Fibroblast of skin of left biceps (primary cell): ENCODE results near the gene ARPC1A.
"Not testable (repeated sequence)": the region's sequence is repeated elsewhere in the genome, so short reads cannot be mapped to it uniquely, and the experiment has no call there.

ENCODE experiments used
- DNase-seq, 2 experiments: peaks; one replicate each; pipeline ENCODE4 v3.0.0-alpha.2; 2013; ENCODE audit warnings: low read depth in 2 of 2

ARPC1A gene

DNA sequence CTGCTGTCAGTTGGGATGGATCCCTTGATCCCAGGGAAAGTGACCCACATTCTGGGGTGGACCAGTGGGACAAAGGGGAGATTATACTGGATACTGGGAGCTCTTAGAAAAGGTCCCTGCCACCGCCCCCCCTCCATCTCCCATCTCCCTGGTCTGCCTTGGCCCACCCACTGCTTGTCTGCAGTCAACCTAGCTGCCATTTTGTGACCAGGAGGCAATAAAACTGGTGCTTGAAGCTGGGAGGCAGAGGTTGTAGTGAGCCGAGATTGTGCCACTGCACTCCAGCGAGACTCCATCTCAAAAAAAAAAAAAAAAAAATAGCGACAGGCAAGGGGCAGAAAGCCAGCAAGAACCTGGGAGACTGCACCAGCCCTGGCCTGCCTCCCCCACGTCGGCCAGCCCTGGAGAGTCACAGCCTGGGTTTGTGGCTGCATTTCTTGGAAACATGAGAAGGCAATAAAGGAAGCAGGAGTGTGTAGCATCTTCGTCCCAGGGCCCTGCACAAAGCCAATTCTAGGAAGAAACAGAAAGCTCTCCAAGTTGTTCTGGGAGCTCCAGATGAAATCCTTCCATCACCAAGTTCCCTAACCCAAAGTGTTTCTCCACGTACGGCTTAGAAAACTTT, 44.2 kb downstream of the ARPC1A start:
- DNase-seq = no peak

GRCh38 chr7:99371376-99371920, 45.8 kb downstream of the ARPC1A start:
- DNase-seq = no peak

- DNase-seq = no peak
Measured at GRCh38 chr7:99372275-99373090, 46.8 kb downstream of the ARPC1A start.

GRCh38 chr7:99373091-99374066, 47.7 kb downstream of the ARPC1A start:
- no peak for DNase-seq

DNA sequence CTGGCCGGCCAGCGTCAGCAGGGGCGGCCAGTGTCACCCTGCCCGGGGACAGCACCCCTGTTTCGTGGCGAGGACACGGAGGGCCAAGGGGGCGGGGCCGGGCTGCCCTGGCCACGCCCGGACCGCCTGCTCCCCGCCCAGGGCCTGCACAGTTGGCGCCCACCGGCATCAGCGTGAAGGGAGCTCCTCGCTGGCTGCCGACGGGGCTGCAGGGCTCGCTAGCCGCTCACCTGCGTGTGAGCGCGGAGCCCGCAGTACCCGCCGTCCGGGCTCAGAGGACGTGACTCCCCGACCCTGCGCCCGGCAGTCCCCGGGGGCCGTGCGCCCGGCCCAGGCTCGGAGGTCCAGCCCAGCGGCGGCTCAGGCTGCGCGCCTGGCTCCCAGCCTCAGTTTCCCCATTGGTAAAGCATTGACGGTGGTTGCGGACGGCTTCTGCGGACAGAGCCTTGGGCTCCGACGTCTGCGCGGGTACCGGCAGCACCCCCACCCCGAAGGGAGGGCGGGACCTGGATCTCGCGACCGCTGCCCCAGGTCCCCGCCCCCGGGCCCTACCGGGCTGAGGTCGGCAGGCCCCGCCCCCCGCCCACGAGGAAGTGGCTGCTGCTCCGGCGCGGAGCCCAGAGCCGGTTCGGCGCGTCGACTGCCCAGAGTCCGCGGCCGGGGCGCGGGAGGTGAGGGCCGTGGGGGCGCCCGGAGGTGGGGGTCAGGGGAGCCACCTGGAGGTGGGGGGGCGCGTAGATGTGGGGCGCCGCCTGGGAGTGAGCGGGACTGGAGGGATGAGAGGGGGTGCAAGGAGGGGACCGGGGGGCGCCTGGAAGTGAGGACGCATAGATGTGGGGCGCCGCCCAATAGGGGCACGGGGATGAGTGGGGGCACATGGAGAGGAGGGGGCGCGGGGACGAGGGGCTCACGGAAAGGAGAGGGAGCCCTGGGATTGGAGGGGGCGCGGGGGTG, 48.7 kb downstream of the ARPC1A start, which contains the start of gene ARPC1B:
ARPC1B (plus strand) TSS at position 620 of the 954 bp plus-strand sequence. CDS start 10,985 bp downstream, outside the sequence.
- DNase-seq = no peak

GRCh38 chr7:99375070-99375807, 49.5 kb downstream of the ARPC1A start:
- DNase-seq = no peak

DNA sequence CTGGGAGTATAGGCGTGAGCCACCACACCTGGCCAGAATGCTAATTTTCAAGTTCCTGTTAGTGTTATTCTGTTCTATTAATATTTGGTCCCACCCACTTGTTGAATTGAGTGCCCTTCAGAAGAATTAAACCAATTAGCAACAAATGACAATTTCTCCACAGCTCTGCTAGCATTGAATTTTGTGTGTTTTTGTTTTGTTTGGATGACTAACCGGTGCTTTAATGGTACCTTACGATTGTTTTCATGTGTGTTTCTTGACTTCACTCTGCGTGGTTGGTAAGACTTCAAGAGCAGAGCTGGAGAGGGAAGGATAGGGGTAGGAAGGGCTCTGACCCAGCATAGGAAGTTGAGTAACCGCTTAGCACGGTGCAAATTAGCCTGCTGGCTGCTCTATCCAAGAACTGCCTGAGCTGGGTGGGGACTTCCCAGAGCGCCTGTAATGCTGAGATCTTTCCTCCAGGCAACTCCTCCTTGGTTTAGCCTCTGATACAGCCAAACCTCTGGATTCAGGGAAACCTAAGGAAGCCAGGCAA, 53.4 kb downstream of the ARPC1A start:
- peak; percentile 57 to 59 for DNase-seq

- DNase-seq = not testable (repeated sequence)
Measured at GRCh38 chr7:99379693-99380031, 54.0 kb downstream of the ARPC1A start.

DNA sequence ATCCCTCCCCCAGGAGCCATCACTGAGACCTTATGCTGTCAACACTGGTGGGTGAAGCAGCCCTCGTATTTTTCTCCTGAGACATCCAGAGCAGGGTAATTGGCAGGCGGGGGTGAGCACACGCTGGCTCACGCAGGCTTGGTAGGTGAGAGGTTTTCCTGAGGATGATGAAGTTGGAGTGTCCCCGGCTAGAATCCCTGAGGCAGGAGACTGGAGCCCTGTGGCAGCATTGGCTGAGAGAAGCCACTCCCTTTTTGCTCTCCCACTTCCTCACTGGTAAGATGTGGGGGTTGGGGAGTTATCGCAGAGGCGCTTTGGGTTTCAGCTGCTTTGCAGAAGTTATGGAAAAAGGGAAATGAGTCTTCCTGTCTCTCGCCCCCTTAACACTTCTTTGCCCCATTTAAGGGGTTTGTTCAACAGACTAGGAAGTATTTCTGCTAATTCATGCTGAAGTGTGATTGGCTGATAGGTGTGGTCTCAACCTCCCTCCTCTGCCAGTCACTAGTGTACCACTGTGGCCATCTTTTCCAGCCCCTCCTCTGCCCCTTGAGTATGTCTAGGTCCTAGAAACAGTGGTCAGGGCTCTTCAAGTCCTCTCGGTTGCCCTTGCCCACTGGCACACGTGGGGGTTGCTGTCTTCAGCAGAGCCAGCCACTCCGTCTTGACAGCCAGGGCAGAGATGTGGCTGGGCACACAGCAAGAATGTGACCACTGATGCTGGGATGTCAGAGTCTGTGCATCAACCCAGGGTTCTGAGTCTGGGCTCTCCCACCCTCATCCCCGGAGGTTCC, 54.5 kb downstream of the ARPC1A start:
- no peak for DNase-seq

DNA sequence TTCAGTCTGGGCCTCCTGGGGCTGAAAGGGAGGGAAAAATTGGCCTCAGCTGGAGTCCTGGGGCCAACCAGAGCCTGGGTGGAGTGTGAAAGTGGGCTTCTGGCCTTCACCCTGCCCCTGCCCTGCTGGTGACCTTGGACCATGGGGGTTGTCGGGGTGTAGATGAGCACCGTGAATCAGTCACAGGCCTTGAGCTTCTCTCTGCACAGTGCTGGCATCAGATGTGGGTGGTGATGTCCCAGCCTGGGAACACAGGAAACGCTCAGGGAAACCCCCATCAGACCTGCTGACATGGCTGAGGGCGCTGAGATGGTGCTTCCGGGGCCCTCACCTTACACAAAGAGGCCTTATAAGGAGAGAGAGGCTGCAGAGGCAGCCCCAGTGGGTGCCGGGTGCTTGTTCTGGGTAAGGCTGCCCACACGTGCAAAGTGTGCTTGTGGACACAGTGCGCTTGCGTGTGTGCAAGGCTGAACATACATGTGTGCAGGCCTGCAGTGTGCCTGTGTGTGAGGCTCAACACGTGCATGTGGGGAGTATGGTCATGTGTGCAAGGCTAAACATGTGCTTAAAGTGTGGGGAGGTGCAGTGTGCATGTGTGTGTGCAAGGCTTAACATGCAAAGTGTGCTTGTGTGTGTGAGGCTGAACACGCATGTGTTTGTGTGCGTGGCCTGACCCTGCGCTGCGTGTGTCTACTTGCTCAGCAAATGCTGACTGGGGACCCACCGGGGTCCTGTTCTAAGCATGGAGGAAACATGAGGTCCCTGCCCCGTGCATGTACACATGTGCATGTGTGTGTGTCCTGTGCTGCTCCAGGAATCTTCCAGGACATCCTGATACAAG, 55.3 kb downstream of the ARPC1A start:
- DNase-seq = no peak

DNA sequence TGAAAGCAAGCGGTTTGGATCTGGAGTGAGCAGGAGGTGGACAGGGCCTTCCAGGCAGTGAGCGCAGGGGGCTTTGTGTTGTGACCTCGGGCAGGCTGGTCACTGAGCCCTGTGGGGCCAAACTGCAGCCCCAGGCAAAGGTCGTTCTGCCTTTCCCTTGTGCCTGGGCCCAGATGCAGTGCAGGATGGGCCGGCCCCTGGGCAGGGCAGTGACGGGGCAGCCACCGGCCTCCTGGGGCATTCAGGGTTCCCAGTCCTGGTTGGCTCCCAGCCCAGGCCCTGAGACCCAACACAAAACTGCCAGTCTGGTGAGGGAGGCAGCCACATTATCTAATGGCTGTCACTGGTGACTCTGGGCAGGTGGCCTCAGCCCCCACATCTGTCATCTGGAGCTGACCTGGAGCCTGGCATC, 56.0 kb downstream of the ARPC1A start:
- DNase-seq = no peak

DNA sequence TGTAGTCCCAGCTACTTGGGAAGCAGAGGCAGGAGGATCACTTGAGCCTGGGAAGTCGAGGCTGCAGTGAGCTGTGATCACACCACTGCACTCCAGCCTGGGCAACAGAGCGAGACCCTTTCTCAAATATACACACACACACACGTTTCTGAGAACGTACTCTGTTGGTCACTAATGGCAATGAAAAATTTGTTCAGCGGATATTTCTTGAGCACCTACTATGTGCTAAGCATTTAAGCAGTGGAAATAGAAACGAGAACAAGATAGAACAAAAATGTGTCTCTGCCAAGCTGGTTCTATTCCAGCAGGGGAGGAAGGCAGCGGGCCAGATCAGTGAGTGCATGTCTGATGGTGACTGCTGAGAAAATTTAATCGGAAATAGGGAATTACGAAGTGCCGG, 57.5 kb downstream of the ARPC1A start:
- no peak for DNase-seq

DNA sequence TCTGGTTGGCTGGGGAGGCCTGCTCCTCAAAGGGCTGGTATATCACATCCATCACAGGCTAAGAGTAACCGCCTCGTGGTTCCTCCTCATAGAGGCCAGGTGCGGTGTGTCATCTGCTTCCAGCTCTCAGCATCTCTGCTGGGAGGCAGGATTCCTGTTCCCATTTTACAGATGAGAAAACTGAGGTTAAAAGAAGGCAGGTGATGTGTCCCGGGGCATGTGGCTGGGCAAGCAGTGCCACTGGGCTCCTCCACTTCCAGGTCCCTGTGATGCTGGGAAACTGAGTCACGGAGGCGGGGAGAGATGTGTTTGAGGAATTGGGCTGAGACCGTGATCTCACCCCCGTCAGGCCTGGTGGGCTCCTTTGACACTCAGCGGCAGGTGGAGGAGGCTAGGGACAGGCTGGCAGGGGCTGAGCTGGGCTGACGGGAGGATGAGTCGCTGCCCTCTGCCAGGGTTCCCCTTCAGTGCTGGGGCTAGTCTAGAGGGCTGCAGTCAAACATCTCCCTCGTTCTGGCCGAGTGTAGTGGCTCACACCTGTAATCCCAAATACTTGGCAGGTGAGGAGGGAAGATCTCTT, 58.2 kb downstream of the ARPC1A start:
- DNase-seq = no peak

DNA sequence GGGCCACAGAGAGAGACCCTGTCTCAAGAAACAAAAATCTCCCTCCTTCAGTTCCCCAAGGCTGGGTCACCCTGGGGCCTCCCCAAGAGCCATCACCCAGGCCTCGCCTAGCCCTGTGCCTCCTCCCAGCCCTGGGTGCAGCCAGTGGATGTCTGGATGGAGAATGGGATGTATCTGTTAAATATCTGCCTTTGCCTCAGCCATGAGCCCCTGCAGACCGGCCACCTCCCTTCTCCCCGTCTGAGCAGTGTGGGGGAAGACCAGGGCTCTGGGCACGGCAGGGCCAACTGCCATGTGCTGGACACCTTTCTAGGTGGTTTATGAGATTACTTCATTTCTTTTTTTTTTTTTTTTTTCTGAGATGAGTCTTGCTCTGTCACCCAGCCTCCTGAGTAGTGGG, 58.8 kb downstream of the ARPC1A start:
- DNase-seq = no peak

GRCh38 chr7:99385564-99385963, 59.9 kb downstream of the ARPC1A start:
- DNase-seq = no peak

- DNase-seq = no peak
Measured at GRCh38 chr7:99386584-99387238, 61.0 kb downstream of the ARPC1A start.

DNA sequence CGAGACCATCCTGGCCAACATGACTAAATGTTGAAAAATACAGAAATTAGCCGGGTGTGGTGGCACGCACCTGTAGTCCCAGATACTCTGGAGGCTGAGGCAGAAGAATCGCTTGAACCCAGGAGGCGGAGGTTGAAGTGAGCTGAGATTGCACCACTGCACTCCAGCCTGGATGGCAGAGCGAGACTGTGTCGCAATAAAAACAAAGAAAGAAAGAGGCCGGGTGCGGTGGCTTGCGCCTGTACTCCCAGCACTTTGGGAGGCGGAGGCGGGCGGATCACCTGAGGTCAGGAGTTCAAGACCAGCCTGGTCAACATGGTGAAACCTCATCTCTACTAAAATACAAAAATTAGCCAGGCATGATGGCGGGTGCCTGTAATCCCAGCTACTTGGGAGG, 61.5 kb downstream of the ARPC1A start:
- not testable (repeated sequence) for DNase-seq
